GM18520 (cell line): Measurements from ENCODE around the gene RNF151.
"Not testable (repeated sequence)": the region's sequence is repeated elsewhere in the genome, so short reads cannot be mapped to it uniquely, and the experiment has no call there.

ENCODE experiments used
- ATAC-seq: cut with Tn5 transposase; IDR thresholded peaks from one replicate; pipeline ENCODE4 v1.9.1; 2021; ENCODE audit not compliant: unreplicated experiment

RNF151 gene

GRCh38 chr16:1938910-1939309, 27.7 kb upstream of the RNF151 start:
- no peak for ATAC-seq

GRCh38 chr16:1939833-1940232, 26.8 kb upstream of the RNF151 start:
- not testable (repeated sequence) for ATAC-seq

- no peak for ATAC-seq
Measured at GRCh38 chr16:1940273-1941161, 26.1 kb upstream of the RNF151 start.

GRCh38 chr16:1941162-1942046, 25.3 kb upstream of the RNF151 start:
- ATAC-seq: no peak

- no peak for ATAC-seq
Measured at GRCh38 chr16:1942047-1942809, 24.4 kb upstream of the RNF151 start.

- peak; percentile 80 for ATAC-seq
Measured at GRCh38 chr16:1942810-1943726, 23.6 kb upstream of the RNF151 start, which contains the start of gene MSRB1. TSS of gene MSRB1 (minus strand) at chr16:1943199. CDS start at chr16:1943156, 43 bp downstream.

GRCh38 chr16:1944612-1945199, 21.9 kb upstream of the RNF151 start:
- ATAC-seq: no peak

- ATAC-seq: no peak
Measured at GRCh38 chr16:1945559-1946391, 20.9 kb upstream of the RNF151 start.

GRCh38 chr16:1946495-1947368, 19.9 kb upstream of the RNF151 start:
- no peak for ATAC-seq

- no peak for ATAC-seq
Measured at GRCh38 chr16:1947369-1947670, 19.3 kb upstream of the RNF151 start.

- no peak for ATAC-seq
Measured at GRCh38 chr16:1949507-1949906, 17.1 kb upstream of the RNF151 start.

- no peak for ATAC-seq
Measured at GRCh38 chr16:1950047-1950446, 16.6 kb upstream of the RNF151 start.

GRCh38 chr16:1950559-1950958, 16.1 kb upstream of the RNF151 start:
- ATAC-seq: no peak

- ATAC-seq: no peak
Measured at GRCh38 chr16:1953734-1954133, 12.9 kb upstream of the RNF151 start.

- not testable (repeated sequence) for ATAC-seq
Measured at GRCh38 chr16:1957434-1958142, 9.1 kb upstream of the RNF151 start.

- not testable (repeated sequence) for ATAC-seq
Measured at GRCh38 chr16:1958143-1958491, 8.5 kb upstream of the RNF151 start.

- no peak for ATAC-seq
Measured at GRCh38 chr16:1958715-1959268, 7.9 kb upstream of the RNF151 start.
